ENCODE data around the gene REM2. TPM values are rescaled to one million over a fixed set of nuclear protein-coding genes. Genes with fewer than 3 reads are reported as not detected.

REM2 gene
- total RNA-seq, 1 experiment from 2014 or later: 0.18 TPM

DNA sequence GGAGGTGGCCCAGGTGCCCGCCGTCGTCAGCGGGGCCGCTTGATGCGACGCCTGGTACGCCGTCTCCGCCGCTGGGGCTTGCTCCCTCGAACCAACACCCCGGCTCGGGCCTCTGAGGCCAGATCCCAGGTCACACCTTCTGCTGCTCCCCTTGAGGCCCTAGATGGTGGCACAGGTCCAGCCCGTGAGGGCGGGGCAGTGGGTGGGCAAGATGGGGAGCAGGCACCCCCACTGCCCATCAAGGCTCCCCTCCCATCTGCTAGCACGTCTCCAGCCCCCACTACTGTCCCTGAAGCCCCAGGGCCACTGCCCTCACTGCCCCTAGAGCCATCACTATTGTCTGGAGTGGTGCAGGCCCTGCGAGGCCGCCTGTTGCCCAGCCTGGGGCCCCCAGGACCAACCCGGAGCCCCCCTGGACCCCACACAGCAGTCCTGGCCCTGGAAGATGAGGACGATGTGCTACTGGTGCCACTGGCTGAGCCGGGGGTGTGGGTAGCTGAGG lies 6.0 kb upstream of the REM2 start:
- Histone ChIP-seq H3K4me1 (ENCODE audit: control insufficient read depth, insufficient read depth, low read length) (no peaks in the 10 kb centered on the region), H3K27me3 (ENCODE audit: control insufficient read depth, insufficient read depth, low read length) (no peaks in the 10 kb centered on the region), H3K9me3 (ENCODE audit: control insufficient read depth, insufficient read depth, low read depth, low read length) (no peaks in the 10 kb centered on the region), H3K36me3 (ENCODE audit: control insufficient read depth, insufficient read depth, low read length) (no peaks in the 10 kb centered on the region; the same call in none of the 2 replicates), H3K4me3 (ENCODE audit: low read depth in 2 of 2, low read length in 2 of 2) (no peak overlapping the region), H3K27ac (ENCODE audit: low read length) (no peak overlapping the region)
- ChIA-PET POLR2A (no interaction called here), CTCF (no interaction called here)
- BruUV-seq (replicated peaks): no TSS peak
- in situ Hi-C loops (cut with HindIII; ENCODE audit: low pct_unique_long_range_greater_than_20kb, low sequenced_read_pairs) (no loop called here), intact Hi-C loops (cut with micrococcal nuclease; ENCODE audit: unreplicated experiment) (no loop called here)
- DNase-seq (ENCODE audit: low read depth, low spot score) (no peak), ATAC-seq (no peak)
- TF ChIP-seq SIN3A (IDR thresholded peaks at IDR 0.05; ENCODE audit: borderline replicate concordance, insufficient read depth, low read depth, low read length) (no peak), TCF7L2 (IDR thresholded peaks at IDR 0.05; ENCODE audit: low read depth, low read length) (no peak), POLR2AphosphoS5 (IDR thresholded peaks at IDR 0.05; ENCODE audit: low read depth, low read length) (no peak)
- TF ChIP-seq, protein P1, sequence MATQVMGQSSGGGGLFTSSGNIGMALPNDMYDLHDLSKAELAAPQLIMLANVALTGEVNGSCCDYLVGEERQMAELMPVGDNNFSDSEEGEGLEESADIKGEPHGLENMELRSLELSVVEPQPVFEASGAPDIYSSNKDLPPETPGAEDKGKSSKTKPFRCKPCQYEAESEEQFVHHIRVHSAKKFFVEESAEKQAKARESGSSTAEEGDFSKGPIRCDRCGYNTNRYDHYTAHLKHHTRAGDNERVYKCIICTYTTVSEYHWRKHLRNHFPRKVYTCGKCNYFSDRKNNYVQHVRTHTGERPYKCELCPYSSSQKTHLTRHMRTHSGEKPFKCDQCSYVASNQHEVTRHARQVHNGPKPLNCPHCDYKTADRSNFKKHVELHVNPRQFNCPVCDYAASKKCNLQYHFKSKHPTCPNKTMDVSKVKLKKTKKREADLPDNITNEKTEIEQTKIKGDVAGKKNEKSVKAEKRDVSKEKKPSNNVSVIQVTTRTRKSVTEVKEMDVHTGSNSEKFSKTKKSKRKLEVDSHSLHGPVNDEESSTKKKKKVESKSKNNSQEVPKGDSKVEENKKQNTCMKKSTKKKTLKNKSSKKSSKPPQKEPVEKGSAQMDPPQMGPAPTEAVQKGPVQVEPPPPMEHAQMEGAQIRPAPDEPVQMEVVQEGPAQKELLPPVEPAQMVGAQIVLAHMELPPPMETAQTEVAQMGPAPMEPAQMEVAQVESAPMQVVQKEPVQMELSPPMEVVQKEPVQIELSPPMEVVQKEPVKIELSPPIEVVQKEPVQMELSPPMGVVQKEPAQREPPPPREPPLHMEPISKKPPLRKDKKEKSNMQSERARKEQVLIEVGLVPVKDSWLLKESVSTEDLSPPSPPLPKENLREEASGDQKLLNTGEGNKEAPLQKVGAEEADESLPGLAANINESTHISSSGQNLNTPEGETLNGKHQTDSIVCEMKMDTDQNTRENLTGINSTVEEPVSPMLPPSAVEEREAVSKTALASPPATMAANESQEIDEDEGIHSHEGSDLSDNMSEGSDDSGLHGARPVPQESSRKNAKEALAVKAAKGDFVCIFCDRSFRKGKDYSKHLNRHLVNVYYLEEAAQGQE (IDR thresholded peaks at IDR 0.05; ENCODE audit: insufficient read depth in 1 of 2, low read depth in 2 of 2, low read length in 1 of 2): no peak
- TF ChIP-seq, protein P2, sequence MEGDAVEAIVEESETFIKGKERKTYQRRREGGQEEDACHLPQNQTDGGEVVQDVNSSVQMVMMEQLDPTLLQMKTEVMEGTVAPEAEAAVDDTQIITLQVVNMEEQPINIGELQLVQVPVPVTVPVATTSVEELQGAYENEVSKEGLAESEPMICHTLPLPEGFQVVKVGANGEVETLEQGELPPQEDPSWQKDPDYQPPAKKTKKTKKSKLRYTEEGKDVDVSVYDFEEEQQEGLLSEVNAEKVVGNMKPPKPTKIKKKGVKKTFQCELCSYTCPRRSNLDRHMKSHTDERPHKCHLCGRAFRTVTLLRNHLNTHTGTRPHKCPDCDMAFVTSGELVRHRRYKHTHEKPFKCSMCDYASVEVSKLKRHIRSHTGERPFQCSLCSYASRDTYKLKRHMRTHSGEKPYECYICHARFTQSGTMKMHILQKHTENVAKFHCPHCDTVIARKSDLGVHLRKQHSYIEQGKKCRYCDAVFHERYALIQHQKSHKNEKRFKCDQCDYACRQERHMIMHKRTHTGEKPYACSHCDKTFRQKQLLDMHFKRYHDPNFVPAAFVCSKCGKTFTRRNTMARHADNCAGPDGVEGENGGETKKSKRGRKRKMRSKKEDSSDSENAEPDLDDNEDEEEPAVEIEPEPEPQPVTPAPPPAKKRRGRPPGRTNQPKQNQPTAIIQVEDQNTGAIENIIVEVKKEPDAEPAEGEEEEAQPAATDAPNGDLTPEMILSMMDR (IDR thresholded peaks at IDR 0.05): no peak

DNA sequence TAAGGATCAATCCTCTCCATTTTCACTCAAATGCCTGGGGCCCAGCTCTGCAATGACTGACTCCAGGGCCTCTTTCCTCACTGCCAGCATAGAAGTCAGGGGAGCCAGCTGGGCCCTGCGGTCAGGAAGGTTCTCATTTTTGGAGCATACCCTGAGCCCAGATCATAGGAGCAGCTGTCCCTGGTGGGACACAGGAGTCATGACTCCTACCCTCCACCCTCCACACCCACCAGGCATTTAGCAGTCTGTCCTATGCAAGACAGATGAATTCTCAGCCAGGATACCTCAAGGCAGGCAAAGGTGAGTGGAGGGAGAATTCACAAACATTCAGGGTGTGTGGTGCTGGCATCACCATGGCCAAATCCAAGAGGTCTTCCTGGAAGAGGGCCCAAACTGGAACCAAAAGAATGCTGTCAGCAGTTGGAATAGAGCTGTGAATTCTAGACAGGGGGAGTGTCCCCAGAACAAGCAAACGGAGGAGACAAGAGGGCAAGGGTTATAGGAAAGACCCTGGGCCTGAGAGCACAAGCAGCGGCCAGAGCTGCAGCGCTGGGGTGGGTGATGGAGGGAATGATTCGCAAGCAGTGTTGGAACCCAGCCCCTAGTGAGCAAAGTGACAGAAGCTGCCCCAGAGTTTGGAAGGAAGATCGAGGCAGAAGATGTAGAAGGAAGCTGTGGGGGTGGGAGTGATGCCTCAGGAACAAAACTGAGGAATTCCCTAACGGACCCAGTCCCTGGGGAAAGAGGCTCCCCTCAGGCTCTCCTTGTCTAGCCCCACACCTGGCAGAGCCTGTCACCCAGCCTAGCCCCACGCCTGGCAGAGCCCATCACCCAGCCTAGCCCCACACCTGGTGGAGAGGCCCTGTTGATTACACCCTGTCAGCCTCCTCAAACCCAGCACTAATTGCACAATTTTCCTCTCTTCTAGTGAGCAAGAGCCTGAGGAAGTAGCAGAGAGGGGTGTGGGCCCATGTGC lies 4.5 kb upstream of the REM2 start:
- Histone ChIP-seq H3K27ac (ENCODE audit: low read length) (no peak overlapping the region), H3K4me3 (ENCODE audit: low read depth in 2 of 2, low read length in 2 of 2) (no peak overlapping the region), H3K9me3 (ENCODE audit: control insufficient read depth, insufficient read depth, low read depth, low read length) (no peaks in the 10 kb centered on the region), H3K36me3 (ENCODE audit: control insufficient read depth, insufficient read depth, low read length) (no peaks in the 10 kb centered on the region; the same call in 1 of the 2 replicates), H3K27me3 (ENCODE audit: control insufficient read depth, insufficient read depth, low read length) (no peaks in the 10 kb centered on the region), H3K4me1 (ENCODE audit: control insufficient read depth, insufficient read depth, low read length) (no peaks in the 10 kb centered on the region)
- TF ChIP-seq SIN3A (IDR thresholded peaks at IDR 0.05; ENCODE audit: borderline replicate concordance, insufficient read depth, low read depth, low read length) (no peak), POLR2AphosphoS5 (IDR thresholded peaks at IDR 0.05; ENCODE audit: low read depth, low read length) (no peak)
- TF ChIP-seq, protein P1 (IDR thresholded peaks at IDR 0.05; ENCODE audit: insufficient read depth in 1 of 2, low read depth in 2 of 2, low read length in 1 of 2): no peak
- TF ChIP-seq, protein P2 (IDR thresholded peaks at IDR 0.05): no peak
- POLR2A ChIA-PET: no interaction called here
- CTCF ChIA-PET: no interaction called here
- in situ Hi-C loops (cut with HindIII; ENCODE audit: low pct_unique_long_range_greater_than_20kb, low sequenced_read_pairs) (no loop called here), intact Hi-C loops (cut with micrococcal nuclease; ENCODE audit: unreplicated experiment) (no loop called here)
- BruUV-seq (replicated peaks): no TSS peak
- DNase-seq (ENCODE audit: low read depth, low spot score) (no peak), ATAC-seq (no peak)
